Measurements from ENCODE around the gene NAMPT.

DNA sequence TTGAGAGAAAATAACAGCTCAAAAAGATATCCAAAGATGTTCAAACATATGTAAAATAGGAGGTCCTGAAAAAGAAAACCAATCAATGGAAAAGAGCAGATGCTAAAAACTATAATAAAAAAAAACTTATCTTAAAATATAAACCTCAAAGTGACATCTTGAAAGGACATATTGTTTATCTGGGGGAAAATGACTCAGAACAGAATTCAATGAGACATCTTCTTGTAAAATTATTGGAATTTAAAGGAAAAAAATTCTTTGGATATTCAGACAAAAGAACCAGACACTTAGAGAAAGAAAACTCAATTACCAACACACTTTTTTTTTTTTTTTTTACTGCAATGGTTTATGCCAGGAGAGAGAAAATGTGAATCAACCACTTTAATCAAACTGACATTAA, 58.9 kb downstream of the NAMPT start:
- TF ChIP-seq POLR2AphosphoS5 (IDR thresholded peaks at IDR 0.05; ENCODE audit: low read depth, low read length) (no peak), TCF7L2 (IDR thresholded peaks at IDR 0.05; ENCODE audit: low read depth, low read length) (no peak), SIN3A (IDR thresholded peaks at IDR 0.05; ENCODE audit: borderline replicate concordance, insufficient read depth, low read depth, low read length) (no peak)
- TF ChIP-seq, protein P1, sequence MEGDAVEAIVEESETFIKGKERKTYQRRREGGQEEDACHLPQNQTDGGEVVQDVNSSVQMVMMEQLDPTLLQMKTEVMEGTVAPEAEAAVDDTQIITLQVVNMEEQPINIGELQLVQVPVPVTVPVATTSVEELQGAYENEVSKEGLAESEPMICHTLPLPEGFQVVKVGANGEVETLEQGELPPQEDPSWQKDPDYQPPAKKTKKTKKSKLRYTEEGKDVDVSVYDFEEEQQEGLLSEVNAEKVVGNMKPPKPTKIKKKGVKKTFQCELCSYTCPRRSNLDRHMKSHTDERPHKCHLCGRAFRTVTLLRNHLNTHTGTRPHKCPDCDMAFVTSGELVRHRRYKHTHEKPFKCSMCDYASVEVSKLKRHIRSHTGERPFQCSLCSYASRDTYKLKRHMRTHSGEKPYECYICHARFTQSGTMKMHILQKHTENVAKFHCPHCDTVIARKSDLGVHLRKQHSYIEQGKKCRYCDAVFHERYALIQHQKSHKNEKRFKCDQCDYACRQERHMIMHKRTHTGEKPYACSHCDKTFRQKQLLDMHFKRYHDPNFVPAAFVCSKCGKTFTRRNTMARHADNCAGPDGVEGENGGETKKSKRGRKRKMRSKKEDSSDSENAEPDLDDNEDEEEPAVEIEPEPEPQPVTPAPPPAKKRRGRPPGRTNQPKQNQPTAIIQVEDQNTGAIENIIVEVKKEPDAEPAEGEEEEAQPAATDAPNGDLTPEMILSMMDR (IDR thresholded peaks at IDR 0.05), result no peak
- TF ChIP-seq, protein P2, sequence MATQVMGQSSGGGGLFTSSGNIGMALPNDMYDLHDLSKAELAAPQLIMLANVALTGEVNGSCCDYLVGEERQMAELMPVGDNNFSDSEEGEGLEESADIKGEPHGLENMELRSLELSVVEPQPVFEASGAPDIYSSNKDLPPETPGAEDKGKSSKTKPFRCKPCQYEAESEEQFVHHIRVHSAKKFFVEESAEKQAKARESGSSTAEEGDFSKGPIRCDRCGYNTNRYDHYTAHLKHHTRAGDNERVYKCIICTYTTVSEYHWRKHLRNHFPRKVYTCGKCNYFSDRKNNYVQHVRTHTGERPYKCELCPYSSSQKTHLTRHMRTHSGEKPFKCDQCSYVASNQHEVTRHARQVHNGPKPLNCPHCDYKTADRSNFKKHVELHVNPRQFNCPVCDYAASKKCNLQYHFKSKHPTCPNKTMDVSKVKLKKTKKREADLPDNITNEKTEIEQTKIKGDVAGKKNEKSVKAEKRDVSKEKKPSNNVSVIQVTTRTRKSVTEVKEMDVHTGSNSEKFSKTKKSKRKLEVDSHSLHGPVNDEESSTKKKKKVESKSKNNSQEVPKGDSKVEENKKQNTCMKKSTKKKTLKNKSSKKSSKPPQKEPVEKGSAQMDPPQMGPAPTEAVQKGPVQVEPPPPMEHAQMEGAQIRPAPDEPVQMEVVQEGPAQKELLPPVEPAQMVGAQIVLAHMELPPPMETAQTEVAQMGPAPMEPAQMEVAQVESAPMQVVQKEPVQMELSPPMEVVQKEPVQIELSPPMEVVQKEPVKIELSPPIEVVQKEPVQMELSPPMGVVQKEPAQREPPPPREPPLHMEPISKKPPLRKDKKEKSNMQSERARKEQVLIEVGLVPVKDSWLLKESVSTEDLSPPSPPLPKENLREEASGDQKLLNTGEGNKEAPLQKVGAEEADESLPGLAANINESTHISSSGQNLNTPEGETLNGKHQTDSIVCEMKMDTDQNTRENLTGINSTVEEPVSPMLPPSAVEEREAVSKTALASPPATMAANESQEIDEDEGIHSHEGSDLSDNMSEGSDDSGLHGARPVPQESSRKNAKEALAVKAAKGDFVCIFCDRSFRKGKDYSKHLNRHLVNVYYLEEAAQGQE (IDR thresholded peaks at IDR 0.05; ENCODE audit: insufficient read depth in 1 of 2, low read depth in 2 of 2, low read length in 1 of 2), result no peak
